K562 (cell line): ENCODE data around the gene SAMD14. TPM values are rescaled to one million over a fixed set of nuclear protein-coding genes. Genes with fewer than 3 reads are reported as not detected.
A peak's percentile ranks its signal among the peaks of the same experiment; 100 is the strongest.

ENCODE experiments used
- ATAC-seq: fragments of 200-7000 bp; cut with Tn5 transposase; 3 replicates; pipeline ENCODE4 v1.9.1; 2020; ENCODE audit warnings: moderate library complexity
- BruUV-seq: library from RNA; stranded (reverse); fragments of 400-500 nt; replicated peaks from 2 replicates; lab custom pipeline; 2021; lab: Mats Ljungman, UMichigan
- CTCF ChIA-PET: fragments of 300-600 bp; formaldehyde crosslinking; extraction: SDS; loops from one replicate; lab custom pipeline; 2021; ENCODE audit warnings: low intra/inter-chr PET ratio; lab: Yijun Ruan, JAX
- POLR2A ChIA-PET: fragments of 300-600, 350-650 bp; sonication (Branson Sonifier 250); formaldehyde crosslinking; extraction: SDS; loops from one replicate; lab custom pipeline; 2021; ENCODE audit warnings: antibody characterized with exemption, inconsistent platforms; lab: Yijun Ruan, JAX
- DNase-seq, 4 experiments: peaks; one replicate each; pipeline versions ENCODE4 v3.0.0 to v3.0.0-alpha.2; 2011 to 2018; ENCODE audit warnings: low spot score in 3 of 4, mixed read lengths in 3 of 4; ENCODE audit errors: extremely low read depth in 1 of 4
- FAIRE-seq: peaks from 2 replicates; lab custom pipeline; 2011; peaks lifted over from hg19 to GRCh38; lab: Jason Lieb, UNC
- H2AFZ ChIP-seq: 2 replicates; pipeline ENCODE4 v1.6.0; 2011; ENCODE audit warnings: low read depth, low read length, control low read depth, inconsistent platforms
- H3K27ac ChIP-seq: fragments of 200-600 bp; 3 replicates; pipeline ENCODE4 v1.8.0; 2011; ENCODE audit warnings: low read depth, mild to moderate bottlenecking, control low read depth, inconsistent platforms, low read length, moderate library complexity, mixed read lengths; ENCODE audit errors: extremely low read depth
- H3K27me3 ChIP-seq, 2 experiments: fragments of 300-600 bp in 1 of 2; 2 replicates in 1 of 2; 3 replicates in 1 of 2; pipeline versions ENCODE4 v1.6.0 to v1.8.0; 2011; ENCODE audit warnings: inconsistent platforms in 2 of 2, low read length in 2 of 2, mild to moderate bottlenecking in 1 of 2, mixed read lengths in 1 of 2, moderate library complexity in 1 of 2; ENCODE audit not compliant: control insufficient read depth in 2 of 2, insufficient read depth in 2 of 2
- H3K36me3 ChIP-seq: fragments of 300-600 bp; 3 replicates; pipeline ENCODE4 v1.8.0; 2011; ENCODE audit warnings: mild to moderate bottlenecking, low read length, inconsistent platforms; ENCODE audit not compliant: control insufficient read depth, insufficient read depth
- H3K4me1 ChIP-seq, 2 experiments: fragments of 200-600 bp in 1 of 2; replicated peaks in 1 of 2; 2 replicates in 1 of 2; 3 replicates in 1 of 2; pipeline versions ENCODE4 v1.5.1 to v1.8.0; 2011; ENCODE audit warnings: inconsistent platforms in 2 of 2, low read length in 2 of 2, mild to moderate bottlenecking in 1 of 2, mixed read lengths in 1 of 2, moderate library complexity in 1 of 2; ENCODE audit not compliant: control insufficient read depth in 2 of 2, insufficient read depth in 2 of 2
- H3K4me2 ChIP-seq: 2 replicates; pipeline ENCODE4 v1.6.1; 2011; ENCODE audit warnings: low read length, control low read depth, inconsistent platforms, mixed read lengths; ENCODE audit not compliant: insufficient read depth
- H3K4me3 ChIP-seq: fragments of 200-600 bp; sonication (generic), shearing (Covaris generic); 2 replicates; pipeline ENCODE4 v1.5.1; 2016; ENCODE audit warnings: control low read depth, inconsistent platforms
- H3K79me2 ChIP-seq: fragments of 200-600 bp; 3 replicates; pipeline ENCODE4 v1.8.0; 2011; ENCODE audit warnings: low read length, inconsistent platforms; ENCODE audit not compliant: control insufficient read depth, insufficient read depth
- H3K9ac ChIP-seq, 2 experiments: 2 replicates each; pipeline versions ENCODE4 v1.6.0 to v1.6.1; 2011; ENCODE audit warnings: low read depth in 2 of 2, low read length in 2 of 2, control low read depth in 1 of 2, inconsistent platforms in 1 of 2, mild to moderate bottlenecking in 1 of 2, mixed read lengths in 1 of 2; ENCODE audit not compliant: insufficient read depth in 1 of 2
- H3K9me1 ChIP-seq: one replicate; pipeline ENCODE4 v1.6.0; 2011; ENCODE audit warnings: inconsistent platforms, mild to moderate bottlenecking, low read length, moderate library complexity; ENCODE audit not compliant: control insufficient read depth, insufficient read depth
- H3K9me3 ChIP-seq: replicated peaks from 2 replicates; pipeline ENCODE4 v1.5.1; 2011; ENCODE audit warnings: low read depth, low read length, inconsistent platforms; ENCODE audit not compliant: control insufficient read depth, insufficient read depth
- H4K20me1 ChIP-seq: replicated peaks from 2 replicates; pipeline ENCODE4 v1.6.1; 2011; ENCODE audit warnings: low read length, inconsistent platforms, mixed read lengths; ENCODE audit not compliant: control insufficient read depth, insufficient read depth
- ATF2 ChIP-seq: sonication (generic); formaldehyde crosslinking; IDR thresholded peaks from 2 replicates; pipeline ENCODE4 v1.8.1; 2022; ENCODE audit warnings: missing genetic modification reagents
- BCLAF1 ChIP-seq, 2 experiments: fragments of 450-650 bp in 1 of 2; IDR thresholded peaks; 2 replicates each; pipeline ENCODE4 v1.6.1; 2011 to 2017; ENCODE audit warnings: low read depth in 2 of 2, antibody characterized with exemption in 1 of 2, borderline replicate concordance in 1 of 2, low read length in 1 of 2, mild to moderate bottlenecking in 1 of 2, mixed read lengths in 1 of 2; ENCODE audit not compliant: control insufficient read depth in 1 of 2
- ELF1 ChIP-seq: fragments of 200-800 bp; sonication (Bioruptor generic); IDR thresholded peaks from 2 replicates; pipeline ENCODE4 v1.6.1; 2016; ENCODE audit warnings: missing genetic modification characterization, missing compliant biosample characterization
- HIVEP1 ChIP-seq: fragments of 250-450 bp; sonication (Bioruptor Pico); IDR thresholded peaks from 2 replicates; pipeline ENCODE4 v1.4.0; 2020; ENCODE audit warnings: mild to moderate bottlenecking
- HOXB6 ChIP-seq: fragments of 250-450 bp; sonication (Bioruptor Pico); IDR thresholded peaks from 2 replicates; pipeline ENCODE4 v1.5.1; 2022; ENCODE audit warnings: mild to moderate bottlenecking, borderline replicate concordance
- PRPF4 ChIP-seq: fragments of 200-400 bp; formaldehyde crosslinking; IDR thresholded peaks from one replicate; pipeline ENCODE4 v1.6.1; 2017; ENCODE audit warnings: low read length, low read depth, mild to moderate bottlenecking; ENCODE audit not compliant: insufficient read depth, poor library complexity, severe bottlenecking
- ZNF121 ChIP-seq: sonication (generic); formaldehyde crosslinking; conservative IDR thresholded peaks from 2 replicates; pipeline ENCODE4 v1.8.0; 2022; ENCODE audit warnings: missing genetic modification reagents
- ZNF644 ChIP-seq: fragments of 200-800 bp; sonication (Bioruptor generic); IDR thresholded peaks from 2 replicates; pipeline ENCODE4 v1.6.1; 2016; ENCODE audit warnings: low read depth, missing genetic modification characterization, missing compliant biosample characterization
- WGBS: fragments of 100-300 bp; shearing (Covaris generic); methylation state at CpG from one replicate; pipeline ENCODE4 v1.1.6; 2016; ENCODE audit warnings: low coverage, mixed read lengths; ENCODE audit not compliant: insufficient coverage; ENCODE audit errors: missing lambda C conversion rate; 5-methylcytosine and 5-hydroxymethylcytosine counted together
- in situ Hi-C: fragments of 300-500 bp; cut with MboI; formaldehyde crosslinking; loops from 4 replicates; pipeline ENCODE4 v1.15.0; 2018; ENCODE audit warnings: inconsistent platforms, mixed read lengths
- intact Hi-C: fragments of 100-400 bp; cut with micrococcal nuclease; formaldehyde crosslinking; loops from 2 replicates; pipeline ENCODE4 v1.14.2; 2022
- polyA plus RNA-seq, 8 experiments: library from polyadenylated mRNA; depleted of rRNA in 4 of 8; stranded (reverse) in 5 of 8; unstranded in 3 of 8; fragments of >200 nt; fragmentation: Nextera tagmentation in 2 of 8; fragmentation: Illumina TruSeq in 1 of 8; extraction: Ambion mirVana in 2 of 8; extraction: Trizol in 1 of 8; gene quantifications; 2 replicates each; pipeline versions ENCODE4 v1.2.1 to v1.2.3, GENCODE V29; 2011 to 2014; ENCODE audit warnings: inconsistent platforms in 1 of 8, missing spikeins in 1 of 8
- total RNA-seq, 7 experiments: library from RNA; depleted of rRNA in 6 of 7; stranded (reverse); fragments of >200 nt in 6 of 7; fragmentation: Illumina TruSeq in 2 of 7; extraction: Trizol in 2 of 7; gene quantifications; 2 replicates each; pipeline versions ENCODE4 v1.2.1 to v1.2.3, GENCODE V29; 2011 to 2021; ENCODE audit warnings: low replicate concordance in 1 of 7

SAMD14 gene
- total and polyA plus RNA-seq, 9 of the 15 experiments (the other 6 are each of a cell fraction or from before 2014, with no cell fraction given), result 0.04 to 0.07 TPM; not detected in 7

GRCh38 chr17:50095626-50096037, 34.3 kb downstream of the SAMD14 start:
- no peaks in the 10 kb centered on the region for H3K9me3 ChIP-seq
- FAIRE-seq, result no peak
- no TSS peak for BruUV-seq
- H3K36me3 ChIP-seq, result no peaks in the 10 kb centered on the region
- DNase-seq, result no peak
- H3K27me3 ChIP-seq, result peaks cover 10 to 37% of the 10 kb centered on the region in 2 experiments; a peak in 4 of 5 replicates
- H3K9me1 ChIP-seq, result no peaks in the 10 kb centered on the region
- H4K20me1 ChIP-seq, result peaks cover 16% of the 10 kb centered on the region; the same call in 1 of the 2 replicates
- peak overlapping the region; percentile 75 for H2AFZ ChIP-seq
- no peak overlapping the region for H3K27ac ChIP-seq
- ATAC-seq, result no peak
- H3K4me1 ChIP-seq, result peaks cover 9 to 20% of the 10 kb centered on the region in 2 experiments; a peak in 4 of 5 replicates
- H3K79me2 ChIP-seq, result no peaks in the 10 kb centered on the region
- ChIA-PET CTCF (interaction anchor here (0.7 to 1.1 kb wide), 2 partner anchors 66 to 202 kb away, joined by 3 to 4 read pairs; no protein-coding TSS in a partner anchor), POLR2A (no interaction called here)
- in situ Hi-C loops (loop anchor here (5.0 kb wide), 1 partner anchor 197 kb away; no protein-coding TSS in a partner anchor), intact Hi-C loops (no loop called here)
- 12% methylated on average over 7 of the region's 12 CpGs for WGBS
- H3K4me3 ChIP-seq, result peak overlapping the region; percentile 34; the same call in 1 of the 2 replicates
- TF ChIP-seq HOXB6 (CRISPR knock-in tag) (no peak), ZNF121 (no peak), ELF1 (no peak), HIVEP1 (CRISPR knock-in tag) (no peak), PRPF4 (no peak), ZNF644 (tag) (no peak), BCLAF1 (IDR thresholded peaks at IDR 0.05; ENCODE audit: borderline replicate concordance in 1 of 2, control insufficient read depth in 1 of 2, low read depth in 2 of 2, low read length in 1 of 2) (no peak), ATF2 (CRISPR knock-in tag) (no peak)
- H3K4me2 ChIP-seq, result peak overlapping the region; percentile 68; the same call in 1 of the 2 replicates
- no peak overlapping the region; a peak in 1 of 4 replicates for H3K9ac ChIP-seq
